CD14-positive monocyte (primary cell): Measurements from ENCODE around the gene ZP1. TPM values are rescaled to one million over a fixed set of nuclear protein-coding genes. Genes with fewer than 3 reads are reported as not detected.

Experiments
- DNase-seq, 3 donors: peaks; one replicate each; pipeline ENCODE4 v3.0.0-alpha.2; 2011 to 2022
- H2AFZ ChIP-seq: 2 replicates; pipeline ENCODE4 v1.6.0; 2012; ENCODE audit warnings: mild to moderate bottlenecking, low read depth, low read length, inconsistent platforms; ENCODE audit not compliant: insufficient read depth, poor library complexity, severe bottlenecking
- H3K27ac ChIP-seq, 2 donors: 1 replicate in 1 of 2; 2 replicates in 1 of 2; pipeline ENCODE4 v1.5.1; 2012 to 2013; ENCODE audit warnings: low read length in 2 of 2, control low read depth in 1 of 2, inconsistent platforms in 1 of 2, low read depth in 1 of 2, mild to moderate bottlenecking in 1 of 2
- H3K27me3 ChIP-seq, 2 donors: one replicate each; pipeline versions ENCODE4 v1.6.0 to v1.6.1; 2011 to 2013; ENCODE audit warnings: low read length in 2 of 2; ENCODE audit not compliant: control insufficient read depth in 2 of 2, insufficient read depth in 2 of 2
- H3K36me3 ChIP-seq, 2 donors: replicated peaks in 1 of 2; 1 replicate in 1 of 2; 2 replicates in 1 of 2; pipeline versions ENCODE4 v1.5.1 to v1.6.1; 2012 to 2013; ENCODE audit warnings: low read length in 2 of 2, control low read depth in 1 of 2, inconsistent platforms in 1 of 2, mild to moderate bottlenecking in 1 of 2; ENCODE audit not compliant: insufficient read depth in 2 of 2, control insufficient read depth in 1 of 2
- H3K4me1 ChIP-seq, 2 donors: 1 replicate in 1 of 2; 2 replicates in 1 of 2; pipeline versions ENCODE4 v1.5.1 to v1.6.1; 2012 to 2013; ENCODE audit warnings: low read length in 2 of 2, control low read depth in 1 of 2, inconsistent platforms in 1 of 2, mild to moderate bottlenecking in 1 of 2, moderate library complexity in 1 of 2; ENCODE audit not compliant: insufficient read depth in 2 of 2, control insufficient read depth in 1 of 2
- H3K4me2 ChIP-seq: replicated peaks from 2 replicates; pipeline ENCODE3; 2012; ENCODE audit warnings: low read length, moderate library complexity, mild to moderate bottlenecking; ENCODE audit not compliant: poor library complexity, severe bottlenecking; ENCODE audit errors: extremely low read depth
- H3K4me3 ChIP-seq, 3 experiments: fragments of 200-600 bp in 1 of 3; sonication (generic) in 1 of 3; replicated peaks in 1 of 3; 1 replicate in 2 of 3; 2 replicates in 1 of 3; pipeline ENCODE4 v1.5.1; 2011 to 2013; ENCODE audit warnings: low read length in 3 of 3, mild to moderate bottlenecking in 3 of 3, control low read depth in 2 of 3, low read depth in 2 of 3, inconsistent platforms in 1 of 3, moderate library complexity in 1 of 3
- H3K79me2 ChIP-seq: 2 replicates; pipeline ENCODE4 v1.6.0; 2012; ENCODE audit warnings: mild to moderate bottlenecking, control low read depth, inconsistent platforms, low read length, moderate library complexity; ENCODE audit not compliant: insufficient read depth
- H3K9ac ChIP-seq: 2 replicates; pipeline ENCODE4 v1.6.0; 2017; ENCODE audit warnings: low read length, mild to moderate bottlenecking; ENCODE audit not compliant: insufficient read depth, poor library complexity, severe bottlenecking
- H3K9me3 ChIP-seq, 2 donors: replicated peaks in 1 of 2; 1 replicate in 1 of 2; 2 replicates in 1 of 2; pipeline versions ENCODE4 v1.5.1 to v1.6.1; 2012 to 2013; ENCODE audit warnings: low read length in 2 of 2, control low read depth in 1 of 2; ENCODE audit not compliant: control insufficient read depth in 1 of 2, insufficient read depth in 1 of 2
- H4K20me1 ChIP-seq: 2 replicates; pipeline ENCODE4 v1.6.0; 2012; ENCODE audit warnings: mild to moderate bottlenecking, low read length, control low read depth, moderate library complexity; ENCODE audit not compliant: insufficient read depth
- H3K27ac Mint-ChIP-seq, 7 donors: one replicate each; pipeline ENCODE4 v1.8.0; 2020; ENCODE audit warnings: mild to moderate bottlenecking in 7 of 7, mixed read lengths in 7 of 7, moderate library complexity in 6 of 7, inconsistent platforms in 2 of 7
- H3K27me3 Mint-ChIP-seq, 3 donors: one replicate each; pipeline ENCODE4 v1.8.0; 2021 to 2022; ENCODE audit warnings: low read depth in 3 of 3, mild to moderate bottlenecking in 3 of 3, mixed read lengths in 3 of 3, moderate library complexity in 3 of 3, inconsistent platforms in 1 of 3
- H3K36me3 Mint-ChIP-seq, 2 donors: one replicate each; pipeline ENCODE4 v1.8.0; 2020; ENCODE audit warnings: mixed read lengths in 2 of 2, inconsistent platforms in 1 of 2, mild to moderate bottlenecking in 1 of 2
- H3K4me1 Mint-ChIP-seq: one replicate; pipeline ENCODE4 v1.8.0; 2020; ENCODE audit warnings: mild to moderate bottlenecking, mixed read lengths
- H3K4me3 Mint-ChIP-seq, 2 donors: one replicate each; pipeline ENCODE4 v1.8.0; 2020; ENCODE audit warnings: mild to moderate bottlenecking in 2 of 2, mixed read lengths in 2 of 2, moderate library complexity in 1 of 2
- H3K9me3 Mint-ChIP-seq, 7 donors: one replicate each; pipeline ENCODE4 v1.8.0; 2020 to 2022; ENCODE audit warnings: mixed read lengths in 7 of 7, mild to moderate bottlenecking in 6 of 7, moderate library complexity in 6 of 7, inconsistent platforms in 2 of 7
- WGBS: methylation state at CpG from one replicate; pipeline ENCODE4 v1.1.5; 2013; ENCODE audit warnings: missing lambda C conversion rate; ENCODE audit not compliant: insufficient coverage; 5-methylcytosine and 5-hydroxymethylcytosine counted together
- intact Hi-C, 2 donors: fragments of 100-400 bp; cut with micrococcal nuclease; formaldehyde crosslinking; loops; one replicate each; pipeline versions ENCODE4 v1.15.0 to v1.15.1; 2023
- polyA plus RNA-seq, 3 donors: library from polyadenylated mRNA; depleted of rRNA in 1 of 3; unstranded in 2 of 3; stranded (reverse) in 1 of 3; fragments of 300-500 nt in 2 of 3; fragments of >200 nt in 1 of 3; fragmentation: Illumina TruSeq in 2 of 3; gene quantifications; 1 replicate in 2 of 3; 2 replicates in 1 of 3; pipeline ENCODE4 v1.2.3, GENCODE V29; 2012 to 2021
- TF ChIP-seq, protein P1 (sequence below): fragments of 200-600 bp; IDR thresholded peaks from one replicate; pipeline ENCODE4 v1.8.0; 2022; ENCODE audit warnings: antibody characterized with exemption, mild to moderate bottlenecking

ZP1 gene
- polyA plus RNA-seq, 3 donors = 0.09 to 0.40 TPM; not detected in 1

DNA sequence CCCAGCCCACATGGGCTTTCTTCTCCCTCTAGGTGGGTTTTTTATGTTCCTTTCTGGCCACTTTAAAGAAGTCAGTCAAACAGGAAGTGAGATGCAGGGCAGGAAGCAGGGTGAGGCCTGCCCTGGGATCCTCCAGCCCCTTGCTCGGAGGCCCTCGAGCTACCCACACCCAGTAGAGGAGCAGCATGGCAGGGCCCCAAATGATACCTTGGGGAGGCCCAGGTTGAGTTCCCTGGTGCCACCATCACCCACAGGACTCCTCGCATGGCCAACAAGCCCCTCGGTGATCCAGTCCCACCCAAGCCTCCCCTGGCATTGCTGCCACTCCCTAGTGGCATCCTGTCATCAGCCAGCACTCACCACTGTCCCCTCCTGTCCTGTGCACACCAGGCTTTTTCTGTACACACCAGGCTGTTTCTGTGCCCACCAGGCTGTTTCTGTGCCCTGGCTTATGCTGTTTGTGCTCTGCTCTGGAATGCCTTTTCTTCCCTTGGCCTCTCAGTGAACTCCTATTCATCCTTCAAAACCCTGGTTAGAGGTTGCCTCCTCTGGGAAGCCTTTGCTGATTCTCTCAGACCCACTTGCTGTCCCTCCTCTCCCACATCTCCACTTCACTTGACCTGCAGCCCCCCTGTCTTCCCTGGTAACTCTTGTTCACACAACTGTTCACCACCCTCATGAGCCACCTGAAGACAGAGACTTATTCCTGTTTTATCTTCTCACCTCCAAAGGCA is 8.4 kb upstream of the ZP1 start:
- intact Hi-C loops = no loop called here
- H3K27ac Mint-ChIP-seq = peak overlapping the region in 6 of 7 donors; percentile 5 to 73 (median 60)
- peak overlapping the region; percentile 24 for H3K9ac ChIP-seq
- H3K27ac ChIP-seq = peak overlapping the region; percentile 3 to 60
- H3K4me1 ChIP-seq = peaks cover 20 to 34% of the 10 kb centered on the region in 2 donors
- H3K27me3 Mint-ChIP-seq = peaks cover 11 to 21% (median 11%) of the 10 kb centered on the region in 3 donors
- H3K9me3 ChIP-seq = no peaks in the 10 kb centered on the region
- H3K79me2 ChIP-seq = no peaks in the 10 kb centered on the region
- WGBS = 41% methylated on average over 4 of the region's 4 CpGs
- peak overlapping the region; percentile 12 for H3K4me2 ChIP-seq
- TF ChIP-seq, protein P1, sequence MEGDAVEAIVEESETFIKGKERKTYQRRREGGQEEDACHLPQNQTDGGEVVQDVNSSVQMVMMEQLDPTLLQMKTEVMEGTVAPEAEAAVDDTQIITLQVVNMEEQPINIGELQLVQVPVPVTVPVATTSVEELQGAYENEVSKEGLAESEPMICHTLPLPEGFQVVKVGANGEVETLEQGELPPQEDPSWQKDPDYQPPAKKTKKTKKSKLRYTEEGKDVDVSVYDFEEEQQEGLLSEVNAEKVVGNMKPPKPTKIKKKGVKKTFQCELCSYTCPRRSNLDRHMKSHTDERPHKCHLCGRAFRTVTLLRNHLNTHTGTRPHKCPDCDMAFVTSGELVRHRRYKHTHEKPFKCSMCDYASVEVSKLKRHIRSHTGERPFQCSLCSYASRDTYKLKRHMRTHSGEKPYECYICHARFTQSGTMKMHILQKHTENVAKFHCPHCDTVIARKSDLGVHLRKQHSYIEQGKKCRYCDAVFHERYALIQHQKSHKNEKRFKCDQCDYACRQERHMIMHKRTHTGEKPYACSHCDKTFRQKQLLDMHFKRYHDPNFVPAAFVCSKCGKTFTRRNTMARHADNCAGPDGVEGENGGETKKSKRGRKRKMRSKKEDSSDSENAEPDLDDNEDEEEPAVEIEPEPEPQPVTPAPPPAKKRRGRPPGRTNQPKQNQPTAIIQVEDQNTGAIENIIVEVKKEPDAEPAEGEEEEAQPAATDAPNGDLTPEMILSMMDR = no peak
- peaks cover 31% of the 10 kb centered on the region for H3K4me1 Mint-ChIP-seq
- H3K9me3 Mint-ChIP-seq = peaks cover 0 to 6% (median 0%) of the 10 kb centered on the region in 7 donors
- no peaks in the 10 kb centered on the region for H3K36me3 Mint-ChIP-seq
- H4K20me1 ChIP-seq = no peaks in the 10 kb centered on the region
- no peak for DNase-seq
- H3K27me3 ChIP-seq = peaks cover 0 to 6% of the 10 kb centered on the region in 2 donors
- H2AFZ ChIP-seq = peak overlapping the region; percentile 39
- peak overlapping the region in 1 of 3 experiments; percentile 4 for H3K4me3 ChIP-seq
- no peaks in the 10 kb centered on the region for H3K36me3 ChIP-seq
- H3K4me3 Mint-ChIP-seq = peak overlapping the region in 1 of 2 donors; percentile 0

DNA sequence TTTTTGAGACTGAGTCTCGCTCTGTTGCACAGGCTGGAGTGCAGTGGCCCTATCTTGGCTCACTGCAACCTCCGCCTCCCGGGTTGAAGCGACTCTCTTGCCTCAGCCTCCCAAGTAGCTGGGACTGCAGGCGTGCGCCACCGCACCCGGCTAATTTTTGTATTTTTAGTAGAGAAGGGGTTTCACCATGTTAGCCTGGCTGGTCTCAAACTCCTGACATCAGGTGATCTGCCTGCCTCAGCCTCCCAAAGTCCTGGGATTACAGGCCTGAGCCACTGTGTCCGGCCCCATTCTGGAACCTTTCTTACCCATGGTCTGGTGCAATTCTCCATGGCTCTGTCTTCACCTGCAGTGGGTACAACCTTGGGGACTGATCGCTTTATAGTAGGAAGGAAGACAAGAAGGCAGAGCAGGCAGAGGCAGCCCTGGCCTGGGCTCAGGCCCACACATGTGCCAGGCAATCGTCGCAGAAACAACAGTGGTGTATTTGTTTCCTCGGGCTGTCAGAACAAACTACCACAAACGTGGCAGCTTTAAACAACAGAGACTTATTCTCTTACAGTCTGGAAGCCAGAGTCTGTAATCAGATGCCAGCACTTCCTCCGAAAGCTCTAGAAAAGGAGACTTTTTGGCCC is 7.6 kb upstream of the ZP1 start:
- Mint-ChIP-seq H3K4me1 (peaks cover 29% of the 10 kb centered on the region), H3K36me3 (no peaks in the 10 kb centered on the region), H3K27me3 (peaks cover 7 to 19% (median 9%) of the 10 kb centered on the region in 3 donors), H3K9me3 (peaks cover 0 to 6% (median 0%) of the 10 kb centered on the region in 7 donors), H3K27ac (no peak overlapping the region), H3K4me3 (no peak overlapping the region)
- no peaks in the 10 kb centered on the region for H3K36me3 ChIP-seq
- no peak overlapping the region for H2AFZ ChIP-seq
- TF ChIP-seq, protein P1 = no peak
- no peak overlapping the region for H3K4me2 ChIP-seq
- no peaks in the 10 kb centered on the region for H3K79me2 ChIP-seq
- H3K27ac ChIP-seq = no peak overlapping the region
- H3K27me3 ChIP-seq = peaks cover 0 to 5% of the 10 kb centered on the region in 2 donors
- WGBS = 80% methylated on average over 4 of the region's 15 CpGs
- no peak for DNase-seq
- no peak overlapping the region for H3K4me3 ChIP-seq
- no peaks in the 10 kb centered on the region for H4K20me1 ChIP-seq
- peaks cover 20 to 34% of the 10 kb centered on the region in 2 donors for H3K4me1 ChIP-seq
- intact Hi-C loops = no loop called here
- H3K9me3 ChIP-seq = no peaks in the 10 kb centered on the region
- H3K9ac ChIP-seq = no peak overlapping the region
